ENCODE results near the gene CLTCL1. TPM values are rescaled to one million over a fixed set of nuclear protein-coding genes. Genes with fewer than 3 reads are reported as not detected.
"Not testable (repeated sequence)": the region's sequence is repeated elsewhere in the genome, so short reads cannot be mapped to it uniquely, and the experiment has no call there.

CLTCL1 gene
- total RNA-seq, 1 experiment from 2014 or later = 5.3 TPM

DNA sequence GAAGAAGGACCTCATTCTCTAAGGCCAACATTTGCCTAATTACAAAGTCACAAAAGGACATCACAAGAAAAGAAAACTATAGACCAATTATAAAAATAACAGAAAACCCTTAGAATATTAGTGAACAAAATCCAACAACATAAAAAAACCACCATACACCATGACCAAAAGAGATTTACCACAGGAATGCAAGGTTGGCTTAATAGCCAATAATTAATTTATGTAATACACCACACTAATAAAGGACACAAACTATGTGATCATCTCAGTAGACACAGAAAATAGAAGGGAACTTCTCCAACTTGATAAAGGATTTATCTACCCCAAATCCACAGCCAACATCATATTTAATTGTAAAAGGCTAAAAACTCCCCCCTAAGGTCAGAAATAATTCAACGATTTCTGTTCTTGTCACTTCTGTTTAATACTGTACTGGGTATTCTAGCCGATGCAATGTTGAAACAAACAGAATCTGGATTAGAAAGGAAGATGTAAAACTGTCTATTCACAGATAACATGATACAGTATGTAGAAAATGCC is 24.9 kb downstream of the CLTCL1 start:
- in situ Hi-C loops (cut with HindIII; ENCODE audit: low pct_unique_long_range_greater_than_20kb, low sequenced_read_pairs) = no loop called here
- DNase-seq (ENCODE audit: low read depth, low spot score) = no peak

DNA sequence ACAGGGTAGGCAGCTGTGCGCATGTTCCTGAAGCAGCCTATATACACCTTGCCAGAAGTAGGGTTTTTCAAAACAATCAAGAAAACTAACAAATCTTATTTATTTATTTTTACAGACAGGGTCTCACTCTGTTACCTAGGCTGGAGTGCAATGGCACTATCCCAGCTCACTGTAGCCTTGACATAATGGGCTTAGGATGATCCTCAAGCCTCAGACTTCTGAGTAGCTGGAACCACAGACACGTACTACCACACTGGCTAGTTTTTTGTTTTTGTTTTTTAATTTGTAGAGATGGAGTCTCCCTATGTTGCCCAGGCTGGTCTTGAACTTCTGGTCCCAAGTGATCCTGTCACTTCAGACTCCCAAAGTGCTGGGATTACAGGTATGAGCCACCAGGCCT is 25.7 kb downstream of the CLTCL1 start:
- in situ Hi-C loops (cut with HindIII; ENCODE audit: low pct_unique_long_range_greater_than_20kb, low sequenced_read_pairs) = no loop called here
- no peak for DNase-seq (ENCODE audit: low read depth, low spot score)

DNA sequence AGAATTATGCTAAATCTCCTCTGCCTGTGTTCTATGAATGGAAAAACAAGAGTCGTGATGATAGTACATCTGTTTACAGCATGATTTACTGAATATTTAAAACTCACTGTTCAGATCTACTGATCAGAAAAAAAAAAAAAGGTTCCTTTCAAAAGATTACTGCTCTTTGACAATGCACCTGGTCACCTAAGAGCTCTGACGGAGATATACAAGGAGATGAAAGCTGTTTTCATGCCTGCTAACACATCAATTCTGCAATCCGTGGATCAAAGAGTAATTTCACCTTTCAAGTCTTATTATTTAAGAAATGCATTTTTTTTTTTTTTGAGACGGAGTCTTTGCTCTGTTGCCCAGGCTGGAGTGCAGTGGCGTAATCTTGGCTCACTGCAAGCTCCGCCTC is 30.7 kb downstream of the CLTCL1 start:
- DNase-seq (ENCODE audit: low read depth, low spot score) = no peak
- in situ Hi-C loops (cut with HindIII; ENCODE audit: low pct_unique_long_range_greater_than_20kb, low sequenced_read_pairs) = no loop called here

- no peak for DNase-seq (ENCODE audit: low read depth, low spot score)
- in situ Hi-C loops (cut with HindIII; ENCODE audit: low pct_unique_long_range_greater_than_20kb, low sequenced_read_pairs) = no loop called here
Measured at GRCh38 chr22:19260194-19260593, 31.3 kb downstream of the CLTCL1 start.

- in situ Hi-C loops (cut with HindIII; ENCODE audit: low pct_unique_long_range_greater_than_20kb, low sequenced_read_pairs); DNase-seq (ENCODE audit: low read depth, low spot score): not testable (repeated sequence)
Measured at GRCh38 chr22:19258968-19259288, 32.6 kb downstream of the CLTCL1 start.

- in situ Hi-C loops (cut with HindIII; ENCODE audit: low pct_unique_long_range_greater_than_20kb, low sequenced_read_pairs) = no loop called here
- no peak for DNase-seq (ENCODE audit: low read depth, low spot score)
Measured at GRCh38 chr22:19258371-19258770, 33.1 kb downstream of the CLTCL1 start.

DNA sequence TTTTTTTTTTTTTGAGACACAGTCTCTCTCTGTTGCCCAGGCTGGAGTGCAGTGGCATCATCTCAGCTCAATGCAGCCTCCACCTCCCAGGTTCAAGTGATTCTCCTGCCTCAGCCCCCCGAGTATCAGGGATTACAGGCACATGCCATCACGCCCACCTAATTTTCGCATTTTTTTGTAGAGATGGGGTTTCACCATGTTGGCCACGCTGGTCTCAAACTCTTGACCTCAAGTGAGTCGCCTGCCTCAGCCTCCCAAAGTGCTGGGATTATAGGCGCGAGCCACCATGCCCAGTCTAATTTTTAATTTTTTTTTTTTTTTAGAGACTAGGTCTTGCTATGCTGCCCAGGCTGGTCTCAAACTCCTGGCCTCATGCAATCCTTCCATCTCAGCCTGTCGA is 35.2 kb downstream of the CLTCL1 start:
- in situ Hi-C loops (cut with HindIII; ENCODE audit: low pct_unique_long_range_greater_than_20kb, low sequenced_read_pairs) = not testable (repeated sequence)

GRCh38 chr22:19253143-19253542 is 38.4 kb downstream of the CLTCL1 start:
- no peak for DNase-seq (ENCODE audit: low read depth, low spot score)
- in situ Hi-C loops (cut with HindIII; ENCODE audit: low pct_unique_long_range_greater_than_20kb, low sequenced_read_pairs) = no loop called here

More for the DNA sequence above, 35.2 kb downstream of the CLTCL1 start:
- DNase-seq (ENCODE audit: low read depth, low spot score) = not testable (repeated sequence)

- no peak for DNase-seq (ENCODE audit: low read depth, low spot score)
- in situ Hi-C loops (cut with HindIII; ENCODE audit: low pct_unique_long_range_greater_than_20kb, low sequenced_read_pairs) = no loop called here
Measured at GRCh38 chr22:19244600-19245352, 46.7 kb downstream of the CLTCL1 start.

GRCh38 chr22:19242699-19243098 is 48.8 kb downstream of the CLTCL1 start:
- no peak for DNase-seq (ENCODE audit: low read depth, low spot score)
- in situ Hi-C loops (cut with HindIII; ENCODE audit: low pct_unique_long_range_greater_than_20kb, low sequenced_read_pairs) = no loop called here

- in situ Hi-C loops (cut with HindIII; ENCODE audit: low pct_unique_long_range_greater_than_20kb, low sequenced_read_pairs) = no loop called here
- DNase-seq (ENCODE audit: low read depth, low spot score) = no peak
Measured at GRCh38 chr22:19241593-19241906, 50.0 kb downstream of the CLTCL1 start.

DNA sequence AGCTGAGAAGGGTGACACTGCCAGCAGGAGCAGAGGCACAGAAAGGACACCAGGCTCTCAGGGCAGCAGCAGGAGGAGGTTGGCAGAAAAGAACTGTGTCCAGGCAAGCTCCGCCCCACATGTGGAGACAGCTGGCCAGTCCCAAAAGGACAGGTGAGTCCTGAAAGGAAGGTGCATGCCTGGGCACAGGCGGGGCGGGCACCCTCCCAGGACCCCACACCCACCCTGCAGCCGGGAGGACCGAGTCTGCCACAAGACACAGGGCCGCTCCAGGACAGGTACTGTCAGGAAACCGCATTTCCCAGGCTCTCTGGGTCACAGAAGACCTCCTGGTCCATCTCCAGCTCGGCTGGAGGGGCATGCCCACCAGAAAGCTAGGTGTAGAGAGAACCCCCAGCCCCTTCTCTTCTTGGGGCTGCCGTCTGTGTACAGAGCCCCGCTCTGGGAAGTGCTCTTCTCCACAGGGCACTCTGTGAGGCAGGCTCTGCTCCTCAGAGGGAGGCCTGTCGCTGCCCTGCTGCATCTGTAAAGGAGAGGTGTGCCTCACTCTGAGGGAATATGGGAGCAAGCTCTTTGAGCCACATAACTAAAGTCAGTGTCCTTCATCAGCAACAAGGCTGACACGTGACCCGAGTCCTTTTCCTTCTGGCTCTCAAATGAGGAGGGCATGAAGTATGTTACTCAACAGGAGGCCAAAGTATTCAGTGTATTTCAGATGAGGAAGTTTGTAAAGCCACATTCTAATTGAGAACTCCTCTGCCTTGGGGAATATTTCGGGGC is 50.5 kb downstream of the CLTCL1 start:
- in situ Hi-C loops (cut with HindIII; ENCODE audit: low pct_unique_long_range_greater_than_20kb, low sequenced_read_pairs) = no loop called here
- DNase-seq (ENCODE audit: low read depth, low spot score) = no peak

- in situ Hi-C loops (cut with HindIII; ENCODE audit: low pct_unique_long_range_greater_than_20kb, low sequenced_read_pairs) = no loop called here
- DNase-seq (ENCODE audit: low read depth, low spot score) = no peak
Measured at GRCh38 chr22:19239464-19239863, 52.1 kb downstream of the CLTCL1 start.

GRCh38 chr22:19238900-19239299 is 52.6 kb downstream of the CLTCL1 start:
- DNase-seq (ENCODE audit: low read depth, low spot score) = no peak
- in situ Hi-C loops (cut with HindIII; ENCODE audit: low pct_unique_long_range_greater_than_20kb, low sequenced_read_pairs) = no loop called here

DNA sequence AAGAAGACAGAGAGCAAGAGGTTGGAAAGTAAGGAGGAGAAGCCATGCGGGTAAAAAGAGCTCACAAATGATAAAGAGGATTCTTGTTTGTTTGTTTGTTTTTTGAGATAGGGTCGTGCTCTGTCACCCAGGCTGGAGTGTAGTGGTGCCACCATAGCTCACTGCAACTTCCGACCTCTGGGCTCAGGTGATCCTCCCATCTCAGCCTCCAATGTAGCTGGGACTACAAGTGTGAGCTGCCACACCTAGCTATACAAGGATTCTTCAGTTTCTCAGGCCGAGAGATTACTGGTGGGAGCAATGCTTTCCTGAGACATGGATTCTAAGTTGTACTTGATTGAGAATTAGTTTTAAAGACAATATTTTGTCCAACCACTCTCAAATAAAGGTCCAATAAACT is 55.6 kb downstream of the CLTCL1 start:
- no peak for DNase-seq (ENCODE audit: low read depth, low spot score)
- in situ Hi-C loops (cut with HindIII; ENCODE audit: low pct_unique_long_range_greater_than_20kb, low sequenced_read_pairs) = no loop called here

GRCh38 chr22:19234126-19234896 is 57.2 kb downstream of the CLTCL1 start:
- in situ Hi-C loops (cut with HindIII; ENCODE audit: low pct_unique_long_range_greater_than_20kb, low sequenced_read_pairs) = no loop called here
- no peak for DNase-seq (ENCODE audit: low read depth, low spot score)

- in situ Hi-C loops (cut with HindIII; ENCODE audit: low pct_unique_long_range_greater_than_20kb, low sequenced_read_pairs) = no loop called here
Measured at GRCh38 chr22:19233189-19233661, 58.3 kb downstream of the CLTCL1 start.

DNA sequence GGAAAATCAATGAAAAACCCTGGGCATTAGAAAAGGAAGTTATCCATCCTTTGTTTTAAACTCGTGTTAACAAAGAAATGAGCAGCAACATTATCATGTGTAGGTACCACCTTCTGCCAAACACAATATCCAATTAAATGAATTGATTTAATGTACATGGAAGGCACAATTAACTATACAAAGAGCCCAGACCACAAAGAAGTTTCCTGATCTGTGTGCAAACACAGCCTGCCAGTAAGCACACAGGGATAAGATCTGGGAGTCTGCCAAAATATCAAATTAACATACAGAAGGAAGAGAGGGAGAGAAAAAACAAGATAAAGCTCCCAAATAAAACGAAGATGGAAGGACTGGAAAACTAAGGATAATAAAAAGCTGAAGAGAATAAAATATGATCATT is 58.9 kb downstream of the CLTCL1 start:
- in situ Hi-C loops (cut with HindIII; ENCODE audit: low pct_unique_long_range_greater_than_20kb, low sequenced_read_pairs) = no loop called here

More at GRCh38 chr22:19233189-19233661, 58.3 kb downstream of the CLTCL1 start:
- no peak for DNase-seq (ENCODE audit: low read depth, low spot score)

More for the DNA sequence above, 58.9 kb downstream of the CLTCL1 start:
- DNase-seq (ENCODE audit: low read depth, low spot score) = no peak

Measured in SK-MEL-5 (cell line).